BLaER1 treated with 17β-estradiol and CSF1 and Interleukin-3, amounts not matched to agents 10 nM and 100 nM (cell line): ENCODE measurements around the gene PQBP1.

ENCODE experiments used
- H3K27ac ChIP-seq, 11 experiments: shearing (Covaris generic); formaldehyde crosslinking; 2 replicates each; pipeline ENCODE4 v1.8.1; 2022
- H3K27me3 ChIP-seq, 11 experiments: shearing (Covaris generic); formaldehyde crosslinking; 2 replicates each; pipeline ENCODE4 v1.8.1; 2022
- H3K36me3 ChIP-seq, 11 experiments: shearing (Covaris generic); formaldehyde crosslinking; 2 replicates each; pipeline ENCODE4 v1.8.1; 2022
- H3K4me1 ChIP-seq, 10 experiments: shearing (Covaris generic); formaldehyde crosslinking; 2 replicates each; pipeline ENCODE4 v1.8.1; 2022
- H3K4me2 ChIP-seq, 11 experiments: shearing (Covaris generic); formaldehyde crosslinking; 2 replicates each; pipeline ENCODE4 v1.8.1; 2022
- H3K4me3 ChIP-seq, 10 experiments: shearing (Covaris generic); formaldehyde crosslinking; 2 replicates each; pipeline ENCODE4 v1.8.1; 2022
- H3K9ac ChIP-seq, 11 experiments: shearing (Covaris generic); formaldehyde crosslinking; 2 replicates each; pipeline ENCODE4 v1.8.1; 2022
- H3K9me3 ChIP-seq, 11 experiments: shearing (Covaris generic); formaldehyde crosslinking; replicated peaks in 1 of 11; 2 replicates each; pipeline ENCODE4 v1.8.1; 2022
- H4K20me1 ChIP-seq, 11 experiments: shearing (Covaris generic); formaldehyde crosslinking; 2 replicates each; pipeline ENCODE4 v1.8.1; 2022
- Cebpa-rat ChIP-seq, 11 experiments: shearing (Covaris generic); IDR thresholded peaks; 2 replicates each; pipeline ENCODE4 v1.8.1; 2022

Gene PQBP1

GRCh38 chrX:48894891-48895290 lies 2.8 kb upstream of the PQBP1 start:
- Histone ChIP-seq H3K4me1 (peaks cover 28 to 41% (median 33%) of the 10 kb centered on the region in 10 experiments), H3K27ac (no peak overlapping the region), H3K27me3 (peaks cover 0 to 29% (median 11%) of the 10 kb centered on the region in 11 experiments; a peak in 12 of 22 replicates), H4K20me1 (peaks cover 0 to 39% (median 19%) of the 10 kb centered on the region in 11 experiments; a peak in 11 of 22 replicates), H3K36me3 (peaks cover 0 to 30% (median 13%) of the 10 kb centered on the region in 11 experiments; a peak in 11 of 22 replicates), H3K9me3 (peaks cover 0 to 21% (median 3%) of the 10 kb centered on the region in 11 experiments; a peak in 7 of 22 replicates), H3K4me2 (no peak overlapping the region), H3K9ac (no peak overlapping the region), H3K4me3 (no peak overlapping the region)
- no peak for TF ChIP-seq Cebpa-rat (IDR thresholded peaks at IDR 0.05)

DNA sequence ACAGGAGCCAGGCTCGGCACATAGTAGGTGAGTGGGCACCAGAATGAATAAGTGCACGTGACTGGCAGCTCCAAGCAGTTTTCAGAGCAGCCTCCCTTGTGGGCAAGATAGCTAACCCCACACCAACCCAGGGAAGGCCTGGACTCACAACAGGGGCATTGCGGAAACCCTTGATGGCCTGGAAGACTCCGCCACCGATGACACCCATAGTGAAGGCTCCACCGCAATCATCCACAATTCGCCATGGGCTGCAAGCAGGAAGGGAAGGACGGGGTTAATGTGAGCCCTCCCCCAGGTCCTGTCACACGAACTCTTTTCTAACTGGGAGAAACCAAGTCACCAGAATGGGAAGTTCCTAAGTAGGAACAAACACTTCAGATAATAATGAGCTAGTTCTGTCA lies 1.1 kb upstream of the PQBP1 start:
- Histone ChIP-seq H3K4me3 (peak overlapping the region; percentile 67 to 84 (median 73)), H3K9ac (peak overlapping the region; percentile 87 to 94 (median 89)), H3K4me2 (peak overlapping the region; percentile 68 to 84 (median 77)), H3K4me1 (peaks cover 27 to 39% (median 33%) of the 10 kb centered on the region in 10 experiments), H3K9me3 (peaks cover 0 to 20% (median 3%) of the 10 kb centered on the region in 11 experiments; a peak in 7 of 22 replicates), H3K27ac (peak overlapping the region; percentile 84 to 94 (median 90)), H4K20me1 (peaks cover 0 to 46% (median 28%) of the 10 kb centered on the region in 11 experiments; a peak in 13 of 22 replicates), H3K36me3 (peaks cover 7 to 46% (median 26%) of the 10 kb centered on the region in 11 experiments; a peak in 19 of 22 replicates), H3K27me3 (peaks cover 0 to 32% (median 18%) of the 10 kb centered on the region in 11 experiments; a peak in 13 of 22 replicates)
- TF ChIP-seq Cebpa-rat (IDR thresholded peaks at IDR 0.05), result no peak

DNA sequence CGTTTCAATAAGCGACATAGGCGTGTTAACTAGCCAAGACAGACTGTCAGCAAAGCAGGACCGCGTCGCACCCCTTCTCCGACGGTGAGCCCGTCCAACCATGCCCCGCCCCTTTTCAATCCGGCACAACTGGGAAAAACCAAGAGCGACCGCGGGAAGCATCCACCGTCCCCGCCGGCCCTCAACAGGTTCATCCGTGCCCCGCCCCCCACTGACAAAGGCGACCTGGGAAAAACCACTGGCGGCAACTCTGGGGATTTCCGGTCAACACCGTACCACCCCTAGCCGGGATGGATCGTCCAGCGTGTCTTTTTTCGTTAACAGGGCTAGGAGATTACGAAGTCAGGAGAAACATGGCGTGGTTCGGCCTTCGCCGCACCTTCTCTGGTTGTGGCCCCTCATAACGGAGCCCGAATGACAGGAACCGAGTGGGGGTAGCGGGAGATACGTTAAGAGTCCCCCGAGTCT lies 539 bp upstream of the PQBP1 start:
- Histone ChIP-seq H3K4me3 (peak overlapping the region; percentile 67 to 84 (median 73)), H4K20me1 (peaks cover 0 to 52% (median 32%) of the 10 kb centered on the region in 11 experiments; a peak in 14 of 22 replicates), H3K27ac (peak overlapping the region; percentile 84 to 94 (median 90)), H3K9ac (peak overlapping the region; percentile 87 to 94 (median 89)), H3K4me1 (peaks cover 23 to 37% (median 30%) of the 10 kb centered on the region in 10 experiments), H3K36me3 (peaks cover 12 to 52% (median 31%) of the 10 kb centered on the region in 11 experiments; a peak in 21 of 22 replicates), H3K4me2 (peak overlapping the region; percentile 68 to 84 (median 77)), H3K27me3 (peaks cover 0 to 38% (median 23%) of the 10 kb centered on the region in 11 experiments; a peak in 13 of 22 replicates), H3K9me3 (peaks cover 0 to 15% (median 3%) of the 10 kb centered on the region in 11 experiments; a peak in 7 of 22 replicates)
- TF ChIP-seq Cebpa-rat (IDR thresholded peaks at IDR 0.05), result no peak

- H3K9me3 ChIP-seq, result peaks cover 0 to 15% (median 3%) of the 10 kb centered on the region in 11 experiments; a peak in 7 of 22 replicates
- H3K36me3 ChIP-seq, result peaks cover 27 to 59% (median 39%) of the 10 kb centered on the region in 11 experiments
- H3K4me1 ChIP-seq, result peaks cover 18 to 26% (median 23%) of the 10 kb centered on the region in 10 experiments
- H3K4me2 ChIP-seq, result peak overlapping the region; percentile 70 to 87 (median 81)
- H3K27ac ChIP-seq, result peak overlapping the region in 3 of 11 experiments; percentile 87 to 93 (median 89); a peak in 2 of 22 replicates
- peaks cover 0 to 61% (median 38%) of the 10 kb centered on the region in 11 experiments; a peak in 16 of 22 replicates for H4K20me1 ChIP-seq
- TF ChIP-seq Cebpa-rat (IDR thresholded peaks at IDR 0.05), result no peak
- peak overlapping the region; percentile 67 to 84 (median 73); a peak in 17 of 20 replicates for H3K4me3 ChIP-seq
- peak overlapping the region; percentile 10 to 94 (median 89); a peak in 14 of 22 replicates for H3K9ac ChIP-seq
- H3K27me3 ChIP-seq, result peaks cover 0 to 38% (median 21%) of the 10 kb centered on the region in 11 experiments; a peak in 11 of 22 replicates
Observed at GRCh38 chrX:48899078-48899410, 1.3 kb downstream of the PQBP1 start.

DNA sequence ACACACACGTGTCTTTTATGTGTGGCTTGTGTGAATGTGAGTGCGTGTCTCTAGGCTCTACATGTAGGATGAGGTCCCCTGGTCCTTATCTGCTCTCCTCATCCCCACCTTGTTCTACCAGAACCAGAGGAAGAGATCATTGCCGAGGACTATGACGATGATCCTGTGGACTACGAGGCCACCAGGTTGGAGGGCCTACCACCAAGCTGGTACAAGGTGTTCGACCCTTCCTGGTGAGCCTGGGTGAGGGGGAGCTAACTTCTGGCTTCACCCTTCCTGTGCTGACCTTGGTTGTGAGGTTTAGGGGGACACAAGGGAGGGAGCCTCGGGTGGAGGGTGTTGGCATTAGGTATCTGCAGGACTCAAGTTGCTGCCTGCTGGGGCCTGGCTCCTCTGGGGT lies 3.3 kb downstream of the PQBP1 start:
- no peak for TF ChIP-seq Cebpa-rat (IDR thresholded peaks at IDR 0.05)
- Histone ChIP-seq H3K9ac (no peak overlapping the region), H3K4me3 (no peak overlapping the region), H3K9me3 (peaks cover 0 to 15% (median 3%) of the 10 kb centered on the region in 11 experiments; a peak in 7 of 22 replicates), H3K4me1 (peaks cover 16 to 23% (median 20%) of the 10 kb centered on the region in 10 experiments), H3K27me3 (peaks cover 0 to 46% (median 12%) of the 10 kb centered on the region in 11 experiments; a peak in 12 of 22 replicates), H4K20me1 (peaks cover 0 to 76% (median 42%) of the 10 kb centered on the region in 11 experiments; a peak in 16 of 22 replicates), H3K4me2 (no peak overlapping the region), H3K27ac (no peak overlapping the region), H3K36me3 (peaks cover 31 to 71% (median 47%) of the 10 kb centered on the region in 11 experiments)

- H3K27me3 ChIP-seq, result peaks cover 0 to 49% (median 16%) of the 10 kb centered on the region in 11 experiments; a peak in 12 of 22 replicates
- no peak overlapping the region for H3K4me2 ChIP-seq
- H3K4me3 ChIP-seq, result no peak overlapping the region
- peaks cover 31 to 78% (median 51%) of the 10 kb centered on the region in 11 experiments for H3K36me3 ChIP-seq
- no peak overlapping the region for H3K9ac ChIP-seq
- H3K9me3 ChIP-seq, result peaks cover 0 to 13% (median 3%) of the 10 kb centered on the region in 11 experiments; a peak in 7 of 22 replicates
- H3K4me1 ChIP-seq, result peaks cover 9 to 21% (median 14%) of the 10 kb centered on the region in 10 experiments; a peak in 19 of 20 replicates
- no peak for TF ChIP-seq Cebpa-rat (IDR thresholded peaks at IDR 0.05)
- H4K20me1 ChIP-seq, result peaks cover 0 to 77% (median 46%) of the 10 kb centered on the region in 11 experiments; a peak in 15 of 22 replicates
- no peak overlapping the region for H3K27ac ChIP-seq
Observed at GRCh38 chrX:48902135-48902534, 4.4 kb downstream of the PQBP1 start.

DNA sequence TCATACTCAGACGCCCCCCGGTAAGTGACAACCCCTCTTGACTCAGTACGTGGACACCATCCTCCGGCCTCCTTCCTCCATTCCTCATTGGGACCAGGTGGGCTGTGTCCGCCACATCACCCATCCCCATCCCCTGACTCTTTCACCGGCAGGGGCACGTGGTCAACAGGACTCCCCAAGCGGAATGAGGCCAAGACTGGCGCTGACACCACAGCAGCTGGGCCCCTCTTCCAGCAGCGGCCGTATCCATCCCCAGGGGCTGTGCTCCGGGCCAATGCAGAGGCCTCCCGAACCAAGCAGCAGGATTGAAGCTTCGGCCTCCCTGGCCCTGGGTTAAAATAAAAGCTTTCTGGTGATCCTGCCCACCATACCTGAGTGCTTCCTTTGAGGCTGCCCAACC lies 5.0 kb downstream of the PQBP1 start:
- Histone ChIP-seq H3K4me1 (peaks cover 9 to 21% (median 14%) of the 10 kb centered on the region in 10 experiments; a peak in 19 of 20 replicates), H3K9me3 (peaks cover 0 to 7% (median 0%) of the 10 kb centered on the region in 11 experiments; a peak in 5 of 22 replicates), H3K27ac (no peak overlapping the region), H4K20me1 (peaks cover 0 to 77% (median 46%) of the 10 kb centered on the region in 11 experiments; a peak in 15 of 22 replicates), H3K27me3 (peaks cover 0 to 49% (median 16%) of the 10 kb centered on the region in 11 experiments; a peak in 12 of 22 replicates), H3K9ac (no peak overlapping the region), H3K4me2 (no peak overlapping the region), H3K4me3 (no peak overlapping the region), H3K36me3 (peaks cover 31 to 85% (median 51%) of the 10 kb centered on the region in 11 experiments)
- no peak for TF ChIP-seq Cebpa-rat (IDR thresholded peaks at IDR 0.05)

- H3K27ac ChIP-seq, result no peak overlapping the region
- no peak overlapping the region for H3K9ac ChIP-seq
- peaks cover 0 to 2% (median 0%) of the 10 kb centered on the region in 11 experiments; a peak in 4 of 22 replicates for H3K9me3 ChIP-seq
- no peak overlapping the region for H3K4me2 ChIP-seq
- H4K20me1 ChIP-seq, result peaks cover 0 to 76% (median 45%) of the 10 kb centered on the region in 11 experiments; a peak in 15 of 22 replicates
- H3K4me1 ChIP-seq, result peaks cover 9 to 21% (median 14%) of the 10 kb centered on the region in 10 experiments; a peak in 19 of 20 replicates
- no peak overlapping the region for H3K4me3 ChIP-seq
- no peak for TF ChIP-seq Cebpa-rat (IDR thresholded peaks at IDR 0.05)
- peaks cover 0 to 49% (median 16%) of the 10 kb centered on the region in 11 experiments; a peak in 12 of 22 replicates for H3K27me3 ChIP-seq
- peaks cover 31 to 86% (median 51%) of the 10 kb centered on the region in 11 experiments for H3K36me3 ChIP-seq
Observed at GRCh38 chrX:48903290-48903689, 5.6 kb downstream of the PQBP1 start.
